ENCODE results near the gene PCGF2.

The PCGF2 gene

DNA sequence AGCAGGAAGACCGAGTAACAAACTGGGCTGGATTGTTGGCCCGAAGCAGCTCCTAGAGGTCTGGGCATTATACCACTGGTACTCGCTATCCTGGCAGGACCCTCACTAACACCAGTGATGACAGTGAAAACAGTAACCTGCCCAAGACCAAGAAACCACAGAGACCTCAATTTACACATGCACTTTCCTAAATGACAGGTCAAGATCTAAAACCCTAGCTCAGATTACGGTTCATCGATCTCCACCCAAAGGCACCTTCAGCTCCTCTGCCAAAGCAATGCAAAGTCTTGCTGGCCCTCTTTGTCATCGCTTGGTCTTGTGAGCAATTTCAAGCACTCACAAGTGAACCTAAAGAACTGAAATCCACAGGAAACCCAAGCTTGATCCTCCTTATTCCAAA is 49.7 kb upstream of the PCGF2 start:
- ChIA-PET CTCF (interaction anchor here (0.6 to 1.6 kb wide), 3 partner anchors 9 to 348 kb away, joined by 3 to 8 read pairs (median 6); no protein-coding TSS in a partner anchor), POLR2A (interaction anchor here (0.9 to 1.2 kb wide), 5 partner anchors 9 to 73 kb away, joined by 3 to 5 read pairs (median 4); no protein-coding TSS in a partner anchor)
- H3K27ac ChIP-seq (ENCODE audit: extremely low read depth, low read depth, low read length), result no peak overlapping the region
- H3K9me3 ChIP-seq (ENCODE audit: control insufficient read depth, insufficient read depth, low read depth, low read length), result no peaks in the 10 kb centered on the region
- H3K4me3 ChIP-seq (ENCODE audit: low read depth, low read length), result peak overlapping the region; percentile 2; the same call in 1 of the 2 replicates
- peaks cover 17% of the 10 kb centered on the region for H3K4me1 ChIP-seq (ENCODE audit: control insufficient read depth, insufficient read depth, low read length)
- no peak for TF ChIP-seq ZNF76 (tag by site-specific recombination; IDR thresholded peaks at IDR 0.05; ENCODE audit: borderline replicate concordance, low read depth)
- no peak for TF ChIP-seq ZNF341 (tag by site-specific recombination; IDR thresholded peaks at IDR 0.05; ENCODE audit: low read depth)
- no peak for TF ChIP-seq ZNF514 (tag by site-specific recombination; IDR thresholded peaks at IDR 0.05)
- no peak for TF ChIP-seq ZNF571 (tag by site-specific recombination; IDR thresholded peaks at IDR 0.05)
- no peak for TF ChIP-seq KLF7 (tag by site-specific recombination; IDR thresholded peaks at IDR 0.05; ENCODE audit: borderline replicate concordance)
- no peak for TF ChIP-seq KLF8 (tag by site-specific recombination; IDR thresholded peaks at IDR 0.05)
- TF ChIP-seq GLIS1 (tag by site-specific recombination; IDR thresholded peaks at IDR 0.05), result no peak
- no peak for TF ChIP-seq ZBTB21 (tag by site-specific recombination; IDR thresholded peaks at IDR 0.05)
- TF ChIP-seq KLF1 (tag by site-specific recombination; IDR thresholded peaks at IDR 0.05), result no peak
- TF ChIP-seq ZNF169 (tag by site-specific recombination; IDR thresholded peaks at IDR 0.05), result no peak
- TF ChIP-seq SETDB1 (IDR thresholded peaks at IDR 0.05; ENCODE audit: insufficient read length, low read length), result no peak
- no peak for TF ChIP-seq MYNN (tag by site-specific recombination; IDR thresholded peaks at IDR 0.05; ENCODE audit: borderline replicate concordance)
- TF ChIP-seq, protein P1, sequence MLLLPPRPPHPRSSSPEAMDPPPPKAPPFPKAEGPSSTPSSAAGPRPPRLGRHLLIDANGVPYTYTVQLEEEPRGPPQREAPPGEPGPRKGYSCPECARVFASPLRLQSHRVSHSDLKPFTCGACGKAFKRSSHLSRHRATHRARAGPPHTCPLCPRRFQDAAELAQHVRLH (tag by site-specific recombination; IDR thresholded peaks at IDR 0.05), result no peak
- TF ChIP-seq, protein P2, sequence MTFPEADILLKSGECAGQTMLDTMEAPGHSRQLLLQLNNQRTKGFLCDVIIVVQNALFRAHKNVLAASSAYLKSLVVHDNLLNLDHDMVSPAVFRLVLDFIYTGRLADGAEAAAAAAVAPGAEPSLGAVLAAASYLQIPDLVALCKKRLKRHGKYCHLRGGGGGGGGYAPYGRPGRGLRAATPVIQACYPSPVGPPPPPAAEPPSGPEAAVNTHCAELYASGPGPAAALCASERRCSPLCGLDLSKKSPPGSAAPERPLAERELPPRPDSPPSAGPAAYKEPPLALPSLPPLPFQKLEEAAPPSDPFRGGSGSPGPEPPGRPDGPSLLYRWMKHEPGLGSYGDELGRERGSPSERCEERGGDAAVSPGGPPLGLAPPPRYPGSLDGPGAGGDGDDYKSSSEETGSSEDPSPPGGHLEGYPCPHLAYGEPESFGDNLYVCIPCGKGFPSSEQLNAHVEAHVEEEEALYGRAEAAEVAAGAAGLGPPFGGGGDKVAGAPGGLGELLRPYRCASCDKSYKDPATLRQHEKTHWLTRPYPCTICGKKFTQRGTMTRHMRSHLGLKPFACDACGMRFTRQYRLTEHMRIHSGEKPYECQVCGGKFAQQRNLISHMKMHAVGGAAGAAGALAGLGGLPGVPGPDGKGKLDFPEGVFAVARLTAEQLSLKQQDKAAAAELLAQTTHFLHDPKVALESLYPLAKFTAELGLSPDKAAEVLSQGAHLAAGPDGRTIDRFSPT (tag by site-specific recombination; IDR thresholded peaks at IDR 0.05), result no peak
- TF ChIP-seq GFI1B (tag by site-specific recombination; IDR thresholded peaks at IDR 0.05), result no peak
- no peak for TF ChIP-seq ZBTB8A (tag by site-specific recombination; IDR thresholded peaks at IDR 0.05)
- no peak for TF ChIP-seq ZNF510 (tag by site-specific recombination; IDR thresholded peaks at IDR 0.05; ENCODE audit: insufficient replicate concordance)
- TF ChIP-seq ZNF23 (tag by site-specific recombination; IDR thresholded peaks at IDR 0.05; ENCODE audit: borderline replicate concordance), result no peak
- TF ChIP-seq ZNF146 (tag by site-specific recombination; IDR thresholded peaks at IDR 0.05), result no peak
- peaks cover 35 to 55% of the 10 kb centered on the region in 2 experiments for H3K36me3 ChIP-seq (ENCODE audit: control insufficient read depth in 2 of 2, insufficient read depth in 1 of 2, low read length in 2 of 2)

DNA sequence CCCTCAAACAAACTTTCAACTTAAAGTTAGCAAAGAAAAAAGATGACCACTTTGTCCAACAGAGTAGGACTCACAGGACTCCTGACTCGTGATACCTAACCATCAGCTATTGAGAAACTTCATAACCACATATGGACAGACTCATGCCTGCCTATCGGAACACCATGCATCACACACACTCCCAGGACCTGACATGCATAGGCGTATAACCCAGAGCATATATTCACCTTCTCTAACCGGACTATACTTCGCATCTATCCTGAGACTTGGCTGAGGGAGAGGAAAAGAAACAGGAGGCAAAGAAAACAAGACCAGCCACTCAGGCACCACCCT is 49.0 kb upstream of the PCGF2 start:
- no peak for TF ChIP-seq ZNF600 (tag by site-specific recombination; IDR thresholded peaks at IDR 0.05)
- TF ChIP-seq GLIS1 (tag by site-specific recombination; IDR thresholded peaks at IDR 0.05), result peak; percentile 16; the same call in 1 of the 2 replicates
- TF ChIP-seq KLF8 (tag by site-specific recombination; IDR thresholded peaks at IDR 0.05), result no peak
- TF ChIP-seq TRIM28 (IDR thresholded peaks at IDR 0.05; ENCODE audit: borderline replicate concordance, low read length), result no peak
- TF ChIP-seq, protein P3, sequence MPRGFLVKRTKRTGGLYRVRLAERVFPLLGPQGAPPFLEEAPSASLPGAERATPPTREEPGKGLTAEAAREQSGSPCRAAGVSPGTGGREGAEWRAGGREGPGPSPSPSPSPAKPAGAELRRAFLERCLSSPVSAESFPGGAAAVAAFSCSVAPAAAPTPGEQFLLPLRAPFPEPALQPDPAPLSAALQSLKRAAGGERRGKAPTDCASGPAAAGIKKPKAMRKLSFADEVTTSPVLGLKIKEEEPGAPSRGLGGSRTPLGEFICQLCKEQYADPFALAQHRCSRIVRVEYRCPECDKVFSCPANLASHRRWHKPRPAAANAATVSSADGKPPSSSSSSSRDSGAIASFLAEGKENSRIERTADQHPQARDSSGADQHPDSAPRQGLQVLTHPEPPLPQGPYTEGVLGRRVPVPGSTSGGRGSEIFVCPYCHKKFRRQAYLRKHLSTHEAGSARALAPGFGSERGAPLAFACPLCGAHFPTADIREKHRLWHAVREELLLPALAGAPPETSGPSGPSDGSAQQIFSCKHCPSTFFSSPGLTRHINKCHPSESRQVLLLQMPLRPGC (tag by site-specific recombination; IDR thresholded peaks at IDR 0.05), result no peak
- Histone ChIP-seq H3K36me3 (ENCODE audit: control insufficient read depth in 2 of 2, insufficient read depth in 1 of 2, low read length in 2 of 2) (peaks cover 29 to 53% of the 10 kb centered on the region in 2 experiments), H3K4me3 (ENCODE audit: low read depth, low read length) (no peak overlapping the region), H3K9me3 (ENCODE audit: control insufficient read depth, insufficient read depth, low read depth, low read length) (no peaks in the 10 kb centered on the region), H3K4me1 (ENCODE audit: control insufficient read depth, insufficient read depth, low read length) (peaks cover 17% of the 10 kb centered on the region), H3K27ac (ENCODE audit: extremely low read depth, low read depth, low read length) (no peak overlapping the region)
- ChIA-PET CTCF (interaction anchor here (1.3 to 1.6 kb wide), 2 partner anchors 8 to 35 kb away, joined by 6 to 8 read pairs; no protein-coding TSS in a partner anchor), POLR2A (interaction anchor here (0.6 to 0.9 kb wide), 2 partner anchors 51 to 140 kb away, joined by 3 to 5 read pairs; no protein-coding TSS in a partner anchor)
